HG02798 (cell line): Measurements from ENCODE around the gene PSMC3.
A peak's percentile ranks its signal among the peaks of the same experiment; 100 is the strongest.

Experiments used
- ATAC-seq: cut with Tn5 transposase; IDR thresholded peaks from one replicate; pipeline ENCODE4 v1.9.1; 2021; ENCODE audit warnings: mild to moderate bottlenecking; ENCODE audit not compliant: unreplicated experiment, poor library complexity

Gene PSMC3

GRCh38 chr11:47378010-47378835 is 48.0 kb downstream of the PSMC3 start, which contains the start of gene SPI1:
Gene SPI1 (minus strand): TSS chr11:47378547. CDS start chr11:47378353, 194 bp downstream.
- peak; percentile 80 for ATAC-seq

DNA sequence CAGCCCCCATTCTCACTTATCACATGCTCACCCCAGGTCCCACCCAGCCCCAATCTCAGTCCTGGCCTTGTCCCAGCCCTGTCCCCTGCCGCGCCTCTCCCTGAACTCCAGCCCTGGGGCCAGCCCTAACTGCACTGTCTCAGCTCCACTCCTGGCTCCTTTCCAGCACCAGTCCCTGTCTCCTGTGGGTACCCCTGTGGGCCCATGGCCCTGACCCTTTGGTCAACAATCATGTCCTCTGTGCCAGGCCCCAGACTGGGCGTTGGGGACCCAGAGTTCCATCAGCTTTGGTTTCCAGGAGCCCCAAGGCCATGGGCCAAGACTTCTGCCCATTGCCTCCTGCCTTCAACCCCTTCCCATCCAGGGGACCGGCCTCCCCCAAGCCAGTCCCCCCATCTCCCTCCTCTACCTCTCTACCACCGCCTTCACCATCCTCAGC is 48.6 kb downstream of the PSMC3 start:
- ATAC-seq: no peak

DNA sequence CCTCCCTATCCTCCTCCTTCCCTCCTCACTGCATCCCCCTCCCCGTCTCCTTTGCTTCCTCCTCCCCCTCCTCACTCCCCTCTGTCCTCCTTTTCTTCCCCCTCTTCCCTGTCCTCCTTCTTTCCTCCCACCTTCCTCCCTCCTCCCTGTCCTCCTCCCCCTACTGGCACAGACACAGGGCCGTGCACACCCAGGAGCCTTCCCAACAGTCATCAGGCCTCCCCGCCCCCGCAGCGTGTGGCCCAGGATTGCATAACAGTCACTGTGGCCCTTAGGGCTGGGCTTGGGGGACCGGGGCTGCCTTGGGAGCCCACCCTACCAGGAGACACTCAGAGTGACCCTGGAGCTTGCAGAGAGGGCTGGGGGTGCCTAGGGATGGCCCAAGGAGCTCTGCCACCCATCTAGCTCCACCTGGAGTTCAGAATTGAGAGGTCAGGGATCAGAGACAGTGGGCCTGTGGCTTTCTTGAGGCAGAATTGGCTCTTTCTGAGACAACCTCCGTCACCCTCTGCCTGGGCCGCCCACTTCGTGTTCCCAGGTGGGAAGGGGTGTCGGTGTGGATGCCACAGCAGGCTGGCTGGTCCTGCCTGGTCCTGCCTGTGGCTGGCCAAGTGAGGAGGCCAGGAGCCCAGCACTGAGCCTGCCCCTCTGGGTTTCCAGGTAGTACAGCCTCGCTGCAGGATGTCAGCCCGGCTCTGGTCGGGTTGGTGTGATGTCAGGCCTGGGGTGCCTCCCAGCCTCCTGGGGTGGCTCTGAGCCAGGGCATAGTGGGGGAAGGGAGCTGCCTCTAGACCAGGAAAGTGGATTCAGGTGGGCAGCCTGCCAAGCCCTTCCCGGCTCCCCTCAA is 49.5 kb downstream of the PSMC3 start:
- ATAC-seq: no peak

DNA sequence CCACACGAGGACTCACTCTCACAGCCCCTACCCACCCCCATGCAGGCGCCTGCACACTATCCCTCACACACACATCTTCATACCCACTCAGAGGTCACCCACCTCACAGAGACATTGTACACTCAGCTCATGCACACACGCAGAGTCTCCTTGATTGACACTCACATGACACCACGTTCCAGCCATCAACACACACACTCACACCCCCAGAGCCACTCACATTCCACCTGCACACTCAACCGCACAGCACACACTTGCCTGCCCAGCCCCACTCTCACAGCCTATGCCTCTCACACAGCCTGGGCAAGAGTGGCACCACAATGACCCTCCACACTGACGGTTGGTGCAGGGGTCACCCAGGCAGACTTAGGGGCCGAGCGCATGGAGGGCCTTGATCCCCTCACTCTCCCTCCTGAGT is 50.1 kb downstream of the PSMC3 start:
- ATAC-seq: no peak

- no peak for ATAC-seq
These were observed 50.6 kb downstream of the PSMC3 start for GRCh38 chr11:47375546-47376085.

- ATAC-seq: no peak
These were observed 51.2 kb downstream of the PSMC3 start for GRCh38 chr11:47375020-47375419.

DNA sequence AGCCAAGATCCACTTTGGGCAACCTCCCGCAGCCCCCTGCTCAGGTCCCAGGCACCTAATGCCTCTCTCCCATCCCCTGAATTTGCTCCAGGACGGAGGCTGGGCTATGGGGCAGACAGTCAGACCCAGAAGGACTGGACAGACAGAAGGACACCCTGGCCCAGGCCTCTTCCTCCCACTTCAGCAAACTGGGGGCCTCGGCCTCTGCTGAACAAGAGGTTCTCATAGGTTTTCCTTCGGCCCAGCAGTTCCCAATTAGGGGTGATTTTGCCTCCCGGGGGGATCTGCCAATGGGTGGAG is 51.6 kb downstream of the PSMC3 start:
- ATAC-seq: no peak

DNA sequence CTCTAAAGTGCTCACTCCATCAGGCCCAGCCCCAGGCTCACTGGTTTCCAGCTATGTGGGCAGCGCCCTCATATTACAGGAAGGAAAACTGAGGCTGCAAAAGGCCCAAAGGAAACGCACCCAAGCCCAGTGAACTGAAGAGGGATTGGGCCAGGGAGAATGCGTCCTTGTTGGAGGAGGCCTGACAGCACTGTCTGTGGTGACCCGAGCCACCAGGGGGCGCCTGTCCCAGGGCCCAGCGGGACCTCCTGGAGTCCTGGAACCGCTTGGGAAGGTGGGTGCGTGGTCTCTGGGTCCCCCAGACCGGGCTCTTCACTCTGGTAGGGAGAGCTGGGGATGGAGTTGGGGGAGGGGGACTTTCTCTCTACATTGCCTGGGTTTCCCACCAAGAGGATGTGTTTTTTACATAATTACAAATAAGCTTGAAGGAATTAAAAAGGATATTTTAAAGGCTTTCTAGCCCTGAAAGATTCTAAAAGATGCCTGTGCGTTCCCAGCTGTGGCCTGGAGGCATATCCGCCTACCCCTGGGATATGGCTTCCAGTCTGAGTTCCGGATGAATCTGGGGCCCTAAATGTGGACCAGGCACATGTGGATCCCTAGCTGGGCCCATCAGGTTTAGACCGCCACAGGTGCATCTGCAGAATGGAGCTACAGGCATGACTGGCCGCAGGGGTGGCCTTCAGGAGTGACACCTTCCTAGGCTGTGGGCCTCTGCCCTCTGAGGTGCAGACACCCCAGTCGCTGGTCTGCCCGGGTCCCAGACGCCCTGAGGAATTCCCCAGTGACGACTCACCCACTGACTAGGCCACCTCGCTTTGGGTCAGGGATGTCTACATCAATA is 52.1 kb downstream of the PSMC3 start:
- ATAC-seq: peak; percentile 38

DNA sequence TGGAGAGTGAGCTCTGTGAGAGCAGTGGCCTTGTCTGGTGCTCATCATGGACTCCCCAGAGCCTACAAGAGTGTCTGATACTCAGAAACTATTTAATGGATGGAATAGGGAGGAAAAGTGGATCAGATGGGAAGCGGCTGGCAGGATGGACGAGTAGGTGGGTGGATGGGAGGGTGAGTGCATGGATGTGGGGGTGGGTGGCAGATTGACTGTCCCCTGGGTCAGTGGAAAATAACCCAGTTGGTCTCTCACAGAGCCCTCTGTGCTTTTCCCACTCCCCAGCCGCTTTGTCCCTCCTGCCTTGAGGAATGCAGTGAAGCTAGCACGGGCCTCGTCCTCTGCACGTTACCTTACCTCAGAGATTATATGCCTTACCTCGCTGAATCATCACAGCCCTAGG is 53.8 kb downstream of the PSMC3 start:
- ATAC-seq: no peak

DNA sequence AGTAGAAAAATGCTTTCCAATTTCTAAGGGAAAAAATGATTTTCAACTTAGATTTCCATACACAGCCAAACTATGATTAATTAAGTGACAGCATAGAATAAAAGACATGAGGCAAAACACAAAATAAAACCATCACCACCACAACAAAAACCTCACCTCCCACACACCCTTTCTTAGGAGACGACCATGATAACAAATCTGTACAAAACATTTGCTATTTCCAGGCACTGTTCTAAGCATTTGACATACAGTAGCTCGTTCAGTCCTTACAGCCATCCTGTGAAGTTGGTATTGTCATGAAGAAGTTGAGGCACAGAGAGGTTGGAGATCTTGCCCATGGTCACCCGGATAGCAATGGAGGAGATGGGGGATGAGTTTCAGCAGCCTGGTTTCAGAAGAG is 56.6 kb downstream of the PSMC3 start:
- no peak for ATAC-seq
